CD4-positive, CD25-positive, alpha-beta regulatory T cell (primary cell): ENCODE data around the gene ZBED1. TPM values are rescaled to one million over a fixed set of nuclear protein-coding genes. Genes with fewer than 3 reads are reported as not detected.
A peak's percentile ranks its signal among the peaks of the same experiment; 100 is the strongest.

Experiments used
- ATAC-seq, 2 donors: fragments of 150-1000 bp; cut with Tn5 transposase; one replicate each; pipeline ENCODE4 v1.10.0; 2021; ENCODE audit warnings: low read depth in 2 of 2, moderate number of reproducible peaks in 2 of 2, moderate library complexity in 1 of 2
- DNase-seq, 3 donors: peaks; one replicate each; pipeline versions ENCODE4 v3.0.0 to v3.0.0-alpha.2; 2012 to 2022; ENCODE audit warnings: mixed read lengths in 1 of 3
- H3K27ac ChIP-seq: one replicate; pipeline ENCODE4 v1.7.0; 2013; ENCODE audit warnings: mild to moderate bottlenecking, low read length; ENCODE audit not compliant: insufficient read depth, poor library complexity, severe bottlenecking
- H3K27me3 ChIP-seq: one replicate; pipeline ENCODE4 v1.7.0; 2013; ENCODE audit warnings: low read length; ENCODE audit not compliant: control insufficient read depth, insufficient read depth
- H3K36me3 ChIP-seq: one replicate; pipeline ENCODE4 v1.7.0; 2013; ENCODE audit warnings: mild to moderate bottlenecking, low read length, moderate library complexity; ENCODE audit not compliant: control insufficient read depth, insufficient read depth
- H3K4me1 ChIP-seq: 2 replicates; pipeline ENCODE4 v1.7.0; 2013; ENCODE audit warnings: mild to moderate bottlenecking, low read length; ENCODE audit not compliant: insufficient read depth, control insufficient read depth, poor library complexity, severe bottlenecking
- H3K4me3 ChIP-seq: one replicate; pipeline ENCODE4 v1.7.0; 2013; ENCODE audit warnings: low read depth, mild to moderate bottlenecking, low read length, moderate library complexity
- H3K9me3 ChIP-seq, 2 experiments: 1 replicate in 1 of 2; 2 replicates in 1 of 2; pipeline ENCODE4 v1.7.0; 2013; ENCODE audit warnings: low read length in 2 of 2, mild to moderate bottlenecking in 1 of 2, moderate library complexity in 1 of 2; ENCODE audit not compliant: control insufficient read depth in 2 of 2
- H3K27ac Mint-ChIP-seq, 3 donors: one replicate each; pipeline ENCODE4 v1.8.0; 2020 to 2022; ENCODE audit warnings: mild to moderate bottlenecking in 3 of 3, mixed read lengths in 3 of 3, moderate library complexity in 2 of 3
- H3K27me3 Mint-ChIP-seq: one replicate; pipeline ENCODE4 v1.8.0; 2022; ENCODE audit warnings: mild to moderate bottlenecking, mixed read lengths
- H3K36me3 Mint-ChIP-seq: one replicate; pipeline ENCODE4 v1.8.0; 2020; ENCODE audit warnings: mixed read lengths
- H3K4me1 Mint-ChIP-seq, 4 donors: one replicate each; pipeline ENCODE4 v1.8.0; 2020 to 2022; ENCODE audit warnings: mixed read lengths in 4 of 4, mild to moderate bottlenecking in 1 of 4
- H3K4me3 Mint-ChIP-seq, 4 donors: one replicate each; pipeline ENCODE4 v1.8.0; 2020 to 2022; ENCODE audit warnings: mild to moderate bottlenecking in 4 of 4, mixed read lengths in 4 of 4, moderate library complexity in 3 of 4
- H3K9me3 Mint-ChIP-seq, 7 donors: one replicate each; pipeline ENCODE4 v1.8.0; 2020 to 2022; ENCODE audit warnings: mixed read lengths in 7 of 7, mild to moderate bottlenecking in 3 of 7, moderate library complexity in 2 of 7
- polyA plus RNA-seq, 4 donors: library from polyadenylated mRNA; unstranded; fragments of 300-500 nt; fragmentation: Illumina TruSeq; gene quantifications; one replicate each; pipeline ENCODE4 v1.2.3, GENCODE V29; 2021
- total RNA-seq: library from RNA; stranded (reverse); gene quantifications from one replicate; pipeline ENCODE4 v1.2.3, GENCODE V29; 2022

Gene ZBED1
- total and polyA plus RNA-seq, 5 donors from 2014 or later, result 19.5 to 39.2 (median 32.5) TPM

- Mint-ChIP-seq H3K36me3 (peaks cover 6% of the 10 kb centered on the region), H3K4me1 (peaks cover 18 to 49% (median 27%) of the 10 kb centered on the region in 4 donors), H3K4me3 (peak overlapping the region; percentile 87 to 95 (median 90)), H3K27ac (peak overlapping the region; percentile 77 to 92 (median 87)), H3K27me3 (no peaks in the 10 kb centered on the region), H3K9me3 (no peaks in the 10 kb centered on the region)
- Histone ChIP-seq H3K4me3 (peak overlapping the region; percentile 73), H3K27me3 (no peaks in the 10 kb centered on the region), H3K9me3 (no peaks in the 10 kb centered on the region), H3K36me3 (no peaks in the 10 kb centered on the region), H3K4me1 (peaks cover 22% of the 10 kb centered on the region), H3K27ac (peak overlapping the region; percentile 55)
- peak; percentile 26 to 41 (median 41) for DNase-seq
- peak; percentile 41 to 47 for ATAC-seq
Observed at GRCh38 chrX:2500091-2500802, 529 bp downstream of the ZBED1 start.

GRCh38 chrX:2499507-2499906 lies 1.3 kb downstream of the ZBED1 start:
- ATAC-seq (no peak), DNase-seq (no peak)
- no peaks in the 10 kb centered on the region for H3K9me3 Mint-ChIP-seq
- H3K27me3 ChIP-seq, result no peaks in the 10 kb centered on the region
- H3K36me3 ChIP-seq, result no peaks in the 10 kb centered on the region
- peaks cover 22% of the 10 kb centered on the region for H3K4me1 ChIP-seq
- H3K9me3 ChIP-seq, result no peaks in the 10 kb centered on the region
- peak overlapping the region; percentile 73 for H3K4me3 ChIP-seq
- H3K27me3 Mint-ChIP-seq, result no peaks in the 10 kb centered on the region
- H3K27ac ChIP-seq, result peak overlapping the region; percentile 55
- H3K4me1 Mint-ChIP-seq, result peaks cover 18 to 49% (median 27%) of the 10 kb centered on the region in 4 donors
- H3K36me3 Mint-ChIP-seq, result peaks cover 6% of the 10 kb centered on the region
- H3K4me3 Mint-ChIP-seq, result peak overlapping the region; percentile 87 to 95 (median 90)
- peak overlapping the region; percentile 87 to 92 (median 91) for H3K27ac Mint-ChIP-seq

GRCh38 chrX:2498781-2499302 lies 1.9 kb downstream of the ZBED1 start:
- H3K4me3 Mint-ChIP-seq, result peak overlapping the region; percentile 87 to 95 (median 90)
- H3K27ac Mint-ChIP-seq, result peak overlapping the region; percentile 64 to 92 (median 87)
- peaks cover 6% of the 10 kb centered on the region for H3K36me3 Mint-ChIP-seq
- H3K27me3 Mint-ChIP-seq, result no peaks in the 10 kb centered on the region
- no peaks in the 10 kb centered on the region for H3K27me3 ChIP-seq
- H3K27ac ChIP-seq, result no peak overlapping the region
- ATAC-seq (no peak), DNase-seq (no peak)
- H3K4me1 Mint-ChIP-seq, result peaks cover 18 to 49% (median 27%) of the 10 kb centered on the region in 4 donors
- H3K9me3 Mint-ChIP-seq, result no peaks in the 10 kb centered on the region
- H3K4me3 ChIP-seq, result peak overlapping the region; percentile 73
- H3K4me1 ChIP-seq, result peaks cover 22% of the 10 kb centered on the region
- H3K9me3 ChIP-seq, result no peaks in the 10 kb centered on the region
- no peaks in the 10 kb centered on the region for H3K36me3 ChIP-seq

- H3K9me3 ChIP-seq, result no peaks in the 10 kb centered on the region
- no peak for DNase-seq
- no peak for ATAC-seq
- no peaks in the 10 kb centered on the region for H3K27me3 ChIP-seq
- peaks cover 18 to 47% (median 25%) of the 10 kb centered on the region in 4 donors for H3K4me1 Mint-ChIP-seq
- no peaks in the 10 kb centered on the region for H3K27me3 Mint-ChIP-seq
- H3K27ac Mint-ChIP-seq, result peak overlapping the region; percentile 60 to 92 (median 75)
- peaks cover 22% of the 10 kb centered on the region for H3K4me1 ChIP-seq
- peak overlapping the region; percentile 87 to 95 (median 90) for H3K4me3 Mint-ChIP-seq
- H3K27ac ChIP-seq, result no peak overlapping the region
- peaks cover 6% of the 10 kb centered on the region for H3K36me3 Mint-ChIP-seq
- peak overlapping the region; percentile 73 for H3K4me3 ChIP-seq
- H3K36me3 ChIP-seq, result no peaks in the 10 kb centered on the region
- H3K9me3 Mint-ChIP-seq, result no peaks in the 10 kb centered on the region
Observed at GRCh38 chrX:2497961-2498780, 2.6 kb downstream of the ZBED1 start.

GRCh38 chrX:2495595-2495994 lies 5.2 kb downstream of the ZBED1 start:
- DNase-seq, result no peak
- ATAC-seq, result no peak
- H3K36me3 Mint-ChIP-seq, result peaks cover 12% of the 10 kb centered on the region
- peak overlapping the region in 1 of 4 donors; percentile 57 for H3K4me3 Mint-ChIP-seq
- Histone ChIP-seq H3K36me3 (peaks cover 15% of the 10 kb centered on the region), H3K4me1 (peaks cover 22% of the 10 kb centered on the region), H3K27ac (no peak overlapping the region), H3K9me3 (no peaks in the 10 kb centered on the region), H3K27me3 (no peaks in the 10 kb centered on the region), H3K4me3 (no peak overlapping the region)
- no peaks in the 10 kb centered on the region for H3K27me3 Mint-ChIP-seq
- no peaks in the 10 kb centered on the region for H3K9me3 Mint-ChIP-seq
- H3K4me1 Mint-ChIP-seq, result peaks cover 18 to 44% (median 25%) of the 10 kb centered on the region in 4 donors
- H3K27ac Mint-ChIP-seq, result no peak overlapping the region

GRCh38 chrX:2492531-2493218 lies 8.1 kb downstream of the ZBED1 start:
- Histone ChIP-seq H3K4me3 (no peak overlapping the region), H3K9me3 (no peaks in the 10 kb centered on the region), H3K27ac (no peak overlapping the region), H3K27me3 (no peaks in the 10 kb centered on the region), H3K36me3 (peaks cover 40% of the 10 kb centered on the region), H3K4me1 (no peaks in the 10 kb centered on the region)
- no peaks in the 10 kb centered on the region for H3K27me3 Mint-ChIP-seq
- no peaks in the 10 kb centered on the region for H3K9me3 Mint-ChIP-seq
- ATAC-seq, result no peak
- no peak overlapping the region for H3K4me3 Mint-ChIP-seq
- H3K4me1 Mint-ChIP-seq, result peaks cover 4 to 20% (median 7%) of the 10 kb centered on the region in 4 donors
- H3K27ac Mint-ChIP-seq, result no peak overlapping the region
- no peak for DNase-seq
- peaks cover 20% of the 10 kb centered on the region for H3K36me3 Mint-ChIP-seq

GRCh38 chrX:2490634-2491033 lies 10.1 kb downstream of the ZBED1 start:
- peaks cover 21% of the 10 kb centered on the region for H3K36me3 Mint-ChIP-seq
- no peaks in the 10 kb centered on the region for H3K9me3 Mint-ChIP-seq
- DNase-seq, result no peak
- H3K9me3 ChIP-seq, result no peaks in the 10 kb centered on the region
- no peak overlapping the region for H3K4me3 ChIP-seq
- H3K4me1 ChIP-seq, result no peaks in the 10 kb centered on the region
- peaks cover 1 to 5% (median 4%) of the 10 kb centered on the region in 4 donors for H3K4me1 Mint-ChIP-seq
- no peak overlapping the region for H3K4me3 Mint-ChIP-seq
- no peak for ATAC-seq
- no peaks in the 10 kb centered on the region for H3K27me3 ChIP-seq
- H3K36me3 ChIP-seq, result peaks cover 52% of the 10 kb centered on the region
- H3K27ac ChIP-seq, result no peak overlapping the region
- H3K27ac Mint-ChIP-seq, result no peak overlapping the region
- H3K27me3 Mint-ChIP-seq, result no peaks in the 10 kb centered on the region
